Measurements from ENCODE around the gene ADGRL2. TPM values are rescaled to one million over a fixed set of nuclear protein-coding genes. Genes with fewer than 3 reads are reported as not detected.

The ADGRL2 gene
- polyA plus RNA-seq, 1 of the 3 experiments (the other 2 are of a cell fraction) = 40.3 TPM

GRCh38 chr1:81876901-81877733, 76.4 kb downstream of the ADGRL2 start:
- Histone ChIP-seq H3F3A (replicated peaks; ENCODE audit: insufficient read depth) (peaks cover 16% of the 10 kb centered on the region), H3K27me3 (ENCODE audit: insufficient read depth) (no peaks in the 10 kb centered on the region), H3K9me3 (no peaks in the 10 kb centered on the region), H3K4me1 (ENCODE audit: control insufficient read depth in 1 of 2, insufficient read depth in 2 of 2, low read depth in 1 of 2, low read length in 1 of 2) (peaks cover 2 to 27% of the 10 kb centered on the region in 2 experiments; a peak in 3 of 4 replicates), H3K36me3 (replicated peaks in 1 of 2; ENCODE audit: control insufficient read depth in 1 of 2, insufficient read depth in 2 of 2, low read length in 1 of 2) (peaks cover 0 to 3% of the 10 kb centered on the region in 2 experiments), H3K27ac (ENCODE audit: low read depth in 2 of 2, low read length in 1 of 2) (peak overlapping the region; percentile 22 to 69), H3K4me2 (peak overlapping the region; percentile 49), H3K9me2 (no peaks in the 10 kb centered on the region), H3K79me2 (ENCODE audit: insufficient read depth) (peaks cover 85% of the 10 kb centered on the region), H2AFZ (ENCODE audit: low read depth) (no peak overlapping the region), H3K9ac (no peak overlapping the region), H3K4me3 (ENCODE audit: low read depth in 2 of 2, low read length in 1 of 2) (no peak overlapping the region; a peak in 1 of 4 replicates), H4K20me1 (ENCODE audit: insufficient read depth) (peaks cover 23% of the 10 kb centered on the region; the same call in 1 of the 2 replicates)
- POLR2A ChIA-PET = no interaction called here
- no peak for DNase-seq
- CTCF ChIA-PET = interaction anchor here (0.7 kb wide), 1 partner anchor 64 kb away, joined by 4 read pairs; no protein-coding TSS in a partner anchor
- TF ChIP-seq IRF3 (IDR thresholded peaks at IDR 0.05; ENCODE audit: low read depth, low read length) = no peak
- TF ChIP-seq EP300 (IDR thresholded peaks at IDR 0.05; ENCODE audit: borderline replicate concordance in 1 of 2, low read depth in 1 of 2, low read length in 1 of 2) = peak in 1 of 2 experiments; percentile 8; a peak in 1 of 4 replicates
- TF ChIP-seq NFIC (IDR thresholded peaks at IDR 0.05; ENCODE audit: borderline replicate concordance) = peak; percentile 53; the same call in 1 of the 2 replicates
- TF ChIP-seq JUND (IDR thresholded peaks at IDR 0.05) = peak; percentile 18
- no peak for TF ChIP-seq GABPA (IDR thresholded peaks at IDR 0.05; ENCODE audit: low read depth)
- TF ChIP-seq FOSL2 (IDR thresholded peaks at IDR 0.05; ENCODE audit: borderline replicate concordance, low read depth) = peak; percentile 47; the same call in 1 of the 2 replicates
- peak; percentile 50; the same call in 1 of the 2 replicates for TF ChIP-seq RXRA (IDR thresholded peaks at IDR 0.05; ENCODE audit: borderline replicate concordance, low read depth)
- TF ChIP-seq ZBTB33 (IDR thresholded peaks at IDR 0.05; ENCODE audit: borderline replicate concordance, low read depth) = no peak
- TF ChIP-seq PBX3 (IDR thresholded peaks at IDR 0.05) = peak; percentile 74
- no peak for TF ChIP-seq MXI1 (IDR thresholded peaks at IDR 0.05; ENCODE audit: low read depth, low read length)
- WGBS (ENCODE audit: low lambda C conversion rate) = 41% methylated on average over 2 of the region's 2 CpGs

DNA sequence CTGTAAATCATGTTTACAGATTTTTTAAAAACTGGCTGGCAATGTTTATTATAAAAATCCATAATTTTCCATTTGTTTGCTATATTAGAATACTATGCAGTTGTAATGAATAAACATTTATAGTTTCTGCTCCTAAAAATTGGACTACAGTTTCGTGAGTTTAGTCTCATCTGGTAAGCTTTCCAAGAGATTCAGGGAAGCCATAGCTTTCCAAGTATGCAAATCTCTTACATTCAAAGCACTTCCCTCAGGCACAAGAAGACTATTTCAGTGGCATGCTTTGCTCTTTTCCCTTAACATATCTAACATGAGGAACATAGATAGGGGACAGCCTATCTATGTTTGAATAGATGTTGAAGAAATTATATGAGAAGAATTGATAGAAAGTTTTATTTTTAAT, 77.2 kb downstream of the ADGRL2 start:
- no peaks in the 10 kb centered on the region for H3K36me3 ChIP-seq (replicated peaks in 1 of 2; ENCODE audit: control insufficient read depth in 1 of 2, insufficient read depth in 2 of 2, low read length in 1 of 2)
- no peak for DNase-seq
- ChIA-PET POLR2A (no interaction called here), CTCF (no interaction called here)
- H4K20me1 ChIP-seq (ENCODE audit: insufficient read depth) = peaks cover 23% of the 10 kb centered on the region; the same call in 1 of the 2 replicates
- H3K79me2 ChIP-seq (ENCODE audit: insufficient read depth) = peaks cover 85% of the 10 kb centered on the region
- H3K9me3 ChIP-seq = no peaks in the 10 kb centered on the region
- WGBS (ENCODE audit: low lambda C conversion rate) = 89% methylated on average over 1 of the region's 1 CpG
- no peaks in the 10 kb centered on the region for H3K27me3 ChIP-seq (ENCODE audit: insufficient read depth)
- H3K4me3 ChIP-seq (ENCODE audit: low read depth in 2 of 2, low read length in 1 of 2) = no peak overlapping the region
- peak overlapping the region; percentile 49 for H3K4me2 ChIP-seq
- peaks cover 4 to 27% of the 10 kb centered on the region in 2 experiments; a peak in 3 of 4 replicates for H3K4me1 ChIP-seq (ENCODE audit: control insufficient read depth in 1 of 2, insufficient read depth in 2 of 2, low read depth in 1 of 2, low read length in 1 of 2)
- H2AFZ ChIP-seq (ENCODE audit: low read depth) = no peak overlapping the region
- no peaks in the 10 kb centered on the region for H3K9me2 ChIP-seq
- H3K9ac ChIP-seq = no peak overlapping the region
- H3F3A ChIP-seq (replicated peaks; ENCODE audit: insufficient read depth) = peaks cover 16% of the 10 kb centered on the region
- peak overlapping the region in 1 of 2 experiments; percentile 69; a peak in 3 of 4 replicates for H3K27ac ChIP-seq (ENCODE audit: low read depth in 2 of 2, low read length in 1 of 2)
- TF ChIP-seq PBX3 (IDR thresholded peaks at IDR 0.05) = no peak

Data from SK-N-SH (cell line).